ENCODE results near the gene ST7. TPM values are rescaled to one million over a fixed set of nuclear protein-coding genes. Genes with fewer than 3 reads are reported as not detected.

Gene ST7
- total and polyA plus RNA-seq, 2 of the 13 experiments (the other 11 are each of a cell fraction or from before 2014, with no cell fraction given) = 17.3 to 23.5 TPM

DNA sequence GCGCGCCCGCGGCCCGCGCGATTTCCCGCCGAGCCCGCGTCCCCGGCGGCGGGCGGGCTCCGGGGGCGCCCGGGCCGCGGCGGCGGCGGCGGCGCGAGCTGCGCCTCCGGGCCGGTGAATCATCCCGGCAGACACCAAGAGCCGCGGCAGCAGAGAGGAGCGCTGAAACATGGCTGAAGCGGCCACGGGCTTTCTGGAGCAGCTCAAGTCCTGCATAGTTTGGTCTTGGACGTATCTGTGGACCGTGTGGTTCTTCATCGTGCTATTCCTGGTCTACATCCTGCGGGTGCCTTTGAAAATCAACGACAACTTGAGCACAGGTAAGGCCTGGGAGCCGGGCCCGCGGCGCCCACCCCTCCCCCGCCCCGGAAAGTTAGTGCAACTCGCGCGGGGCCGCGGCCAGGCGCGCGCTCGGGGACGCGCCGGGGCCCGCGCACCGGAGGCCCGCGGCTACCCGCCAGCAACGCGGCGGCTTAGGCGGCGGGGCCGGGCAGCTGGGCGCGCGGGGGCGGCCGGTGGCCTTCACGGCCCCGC, at the start of gene ST7 (continued):
- TF ChIP-seq, protein P1, sequence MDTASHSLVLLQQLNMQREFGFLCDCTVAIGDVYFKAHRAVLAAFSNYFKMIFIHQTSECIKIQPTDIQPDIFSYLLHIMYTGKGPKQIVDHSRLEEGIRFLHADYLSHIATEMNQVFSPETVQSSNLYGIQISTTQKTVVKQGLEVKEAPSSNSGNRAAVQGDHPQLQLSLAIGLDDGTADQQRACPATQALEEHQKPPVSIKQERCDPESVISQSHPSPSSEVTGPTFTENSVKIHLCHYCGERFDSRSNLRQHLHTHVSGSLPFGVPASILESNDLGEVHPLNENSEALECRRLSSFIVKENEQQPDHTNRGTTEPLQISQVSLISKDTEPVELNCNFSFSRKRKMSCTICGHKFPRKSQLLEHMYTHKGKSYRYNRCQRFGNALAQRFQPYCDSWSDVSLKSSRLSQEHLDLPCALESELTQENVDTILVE (CRISPR knock-in tag; IDR thresholded peaks at IDR 0.05) = 0 out of 2 replicates have a peak, but pooled peaks have one; percentile 60
- TF ChIP-seq HDAC1 (CRISPR knock-in tag; IDR thresholded peaks at IDR 0.05) = no peak
- TF ChIP-seq MZF1 (CRISPR knock-in tag; IDR thresholded peaks at IDR 0.05; ENCODE audit: borderline replicate concordance) = no peak
- TF ChIP-seq, protein P2, sequence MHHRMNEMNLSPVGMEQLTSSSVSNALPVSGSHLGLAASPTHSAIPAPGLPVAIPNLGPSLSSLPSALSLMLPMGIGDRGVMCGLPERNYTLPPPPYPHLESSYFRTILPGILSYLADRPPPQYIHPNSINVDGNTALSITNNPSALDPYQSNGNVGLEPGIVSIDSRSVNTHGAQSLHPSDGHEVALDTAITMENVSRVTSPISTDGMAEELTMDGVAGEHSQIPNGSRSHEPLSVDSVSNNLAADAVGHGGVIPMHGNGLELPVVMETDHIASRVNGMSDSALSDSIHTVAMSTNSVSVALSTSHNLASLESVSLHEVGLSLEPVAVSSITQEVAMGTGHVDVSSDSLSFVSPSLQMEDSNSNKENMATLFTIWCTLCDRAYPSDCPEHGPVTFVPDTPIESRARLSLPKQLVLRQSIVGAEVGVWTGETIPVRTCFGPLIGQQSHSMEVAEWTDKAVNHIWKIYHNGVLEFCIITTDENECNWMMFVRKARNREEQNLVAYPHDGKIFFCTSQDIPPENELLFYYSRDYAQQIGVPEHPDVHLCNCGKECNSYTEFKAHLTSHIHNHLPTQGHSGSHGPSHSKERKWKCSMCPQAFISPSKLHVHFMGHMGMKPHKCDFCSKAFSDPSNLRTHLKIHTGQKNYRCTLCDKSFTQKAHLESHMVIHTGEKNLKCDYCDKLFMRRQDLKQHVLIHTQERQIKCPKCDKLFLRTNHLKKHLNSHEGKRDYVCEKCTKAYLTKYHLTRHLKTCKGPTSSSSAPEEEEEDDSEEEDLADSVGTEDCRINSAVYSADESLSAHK (CRISPR knock-in tag; IDR thresholded peaks at IDR 0.05; ENCODE audit: borderline replicate concordance) = no peak
- no peak for TF ChIP-seq SATB2 (CRISPR knock-in tag; IDR thresholded peaks at IDR 0.05)
- no peak; the same call in 1 of the 2 replicates for TF ChIP-seq ETV5 (CRISPR knock-in tag; IDR thresholded peaks at IDR 0.05; ENCODE audit: borderline replicate concordance)
- no peak for TF ChIP-seq ZNF225 (CRISPR knock-in tag; IDR thresholded peaks at IDR 0.05)
- peak; percentile 35; the same call in 1 of the 2 replicates for TF ChIP-seq GATA4 (IDR thresholded peaks at IDR 0.05; ENCODE audit: borderline replicate concordance, low read depth)
- no peak for TF ChIP-seq NR2C2 (CRISPR knock-in tag; IDR thresholded peaks at IDR 0.05; ENCODE audit: borderline replicate concordance)
- TF ChIP-seq SMARCE1 (IDR thresholded peaks at IDR 0.05; ENCODE audit: borderline replicate concordance) = no peak
- TF ChIP-seq ZNF674 (CRISPR knock-in tag; IDR thresholded peaks at IDR 0.05; ENCODE audit: low read depth) = no peak
- no peak for TF ChIP-seq ZNF101 (CRISPR knock-in tag; IDR thresholded peaks at IDR 0.05; ENCODE audit: borderline replicate concordance, low read depth)
- TF ChIP-seq, protein P3, sequence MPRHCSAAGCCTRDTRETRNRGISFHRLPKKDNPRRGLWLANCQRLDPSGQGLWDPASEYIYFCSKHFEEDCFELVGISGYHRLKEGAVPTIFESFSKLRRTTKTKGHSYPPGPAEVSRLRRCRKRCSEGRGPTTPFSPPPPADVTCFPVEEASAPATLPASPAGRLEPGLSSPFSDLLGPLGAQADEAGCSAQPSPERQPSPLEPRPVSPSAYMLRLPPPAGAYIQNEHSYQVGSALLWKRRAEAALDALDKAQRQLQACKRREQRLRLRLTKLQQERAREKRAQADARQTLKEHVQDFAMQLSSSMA (CRISPR knock-in tag; IDR thresholded peaks at IDR 0.05) = no peak
- TF ChIP-seq GZF1 (CRISPR knock-in tag; IDR thresholded peaks at IDR 0.05) = 0 out of 2 replicates have a peak, but pooled peaks have one; percentile 9
- no peak for TF ChIP-seq TCF7L2 (IDR thresholded peaks at IDR 0.05; ENCODE audit: low read depth, low read length)
- TF ChIP-seq ONECUT2 (CRISPR knock-in tag; IDR thresholded peaks at IDR 0.05) = no peak
- no peak for TF ChIP-seq ATF7 (IDR thresholded peaks at IDR 0.05)
- TF ChIP-seq ATF7 (CRISPR knock-in tag; IDR thresholded peaks at IDR 0.05) = no peak
- TF ChIP-seq ZIK1 (CRISPR knock-in tag; IDR thresholded peaks at IDR 0.05; ENCODE audit: borderline replicate concordance, low read depth) = no peak
